DND-41 (cell line): ENCODE results near the gene SPTLC3.

Experiments used
- CTCF ChIP-seq: IDR thresholded peaks from 2 replicates; pipeline ENCODE4 v1.5.1; 2012; ENCODE audit warnings: borderline replicate concordance, low read length, moderate library complexity, mild to moderate bottlenecking; ENCODE audit not compliant: poor library complexity, severe bottlenecking; ENCODE audit errors: extremely low read depth
- EZH2 ChIP-seq: IDR thresholded peaks from 3 replicates; pipeline ENCODE4 v1.6.1; 2012; ENCODE audit warnings: borderline replicate concordance, low read depth, mild to moderate bottlenecking, moderate library complexity, low read length, inconsistent platforms; ENCODE audit not compliant: severe bottlenecking

- TF ChIP-seq CTCF (no peak), EZH2 (no peak)
Measured at GRCh38 chr20:13199279-13199678, 190.5 kb downstream of the SPTLC3 start.
